HepG2 (cell line): ENCODE results near the gene SYNE2. TPM values are rescaled to one million over a fixed set of nuclear protein-coding genes. Genes with fewer than 3 reads are reported as not detected.

Experiments used
- ATAC-seq: fragments of 200-7000 bp; cut with Tn5 transposase; 3 replicates; pipeline ENCODE4 v1.9.1; 2020; ENCODE audit warnings: mild to moderate bottlenecking, moderate library complexity
- BruUV-seq: library from RNA; stranded (reverse); fragments of 400-500 nt; replicated peaks from 2 replicates; lab custom pipeline; 2021; lab: Mats Ljungman, UMichigan
- CTCF ChIA-PET: fragments of 300-600 bp; formaldehyde crosslinking; extraction: SDS; loops from one replicate; lab custom pipeline; 2021; ENCODE audit warnings: low total read pairs, inconsistent platforms, low intra/inter-chr PET ratio; lab: Yijun Ruan, JAX
- POLR2A ChIA-PET: fragments of 350-600 bp; sonication (Branson Sonifier 250); formaldehyde crosslinking; loops from one replicate; lab custom pipeline; 2020; ENCODE audit warnings: antibody characterized with exemption, inconsistent platforms; lab: Yijun Ruan, JAX
- DNase-seq: peaks from one replicate; pipeline ENCODE4 v3.0.0-alpha.2; 2015; ENCODE audit warnings: low spot score
- FAIRE-seq: peaks from 3 replicates; lab custom pipeline; 2011; peaks lifted over from hg19 to GRCh38; lab: Jason Lieb, UNC
- H2AFZ ChIP-seq: one replicate; pipeline ENCODE4 v1.6.1; 2011; ENCODE audit warnings: low read length, inconsistent platforms
- H3K27ac ChIP-seq: fragments of 300-600 bp; 3 replicates; pipeline ENCODE4 v1.8.0; 2011; ENCODE audit warnings: mixed run types, mild to moderate bottlenecking, mixed read lengths, low read length, inconsistent platforms; ENCODE audit not compliant: insufficient read depth; ENCODE audit errors: extremely low read length
- H3K27me3 ChIP-seq, 2 experiments: fragments of 200-600 bp in 1 of 2; 2 replicates in 1 of 2; 3 replicates in 1 of 2; pipeline versions ENCODE4 v1.6.0 to v1.8.0; 2011; ENCODE audit warnings: low read length in 2 of 2, mild to moderate bottlenecking in 2 of 2, moderate library complexity in 2 of 2, inconsistent platforms in 1 of 2; ENCODE audit not compliant: insufficient read depth in 2 of 2, control insufficient read depth in 1 of 2
- H3K36me3 ChIP-seq, 2 experiments: fragments of 200-600 bp in 1 of 2; replicated peaks in 1 of 2; 2 replicates in 1 of 2; 3 replicates in 1 of 2; pipeline versions ENCODE4 v1.5.1 to v1.8.0; 2011; ENCODE audit warnings: low read length in 2 of 2, inconsistent platforms in 1 of 2; ENCODE audit not compliant: insufficient read depth in 2 of 2, control insufficient read depth in 1 of 2
- H3K4me1 ChIP-seq: 2 replicates; pipeline ENCODE4 v1.5.1; 2012; ENCODE audit warnings: low read length, inconsistent platforms; ENCODE audit not compliant: insufficient read depth
- H3K4me2 ChIP-seq: 2 replicates; pipeline ENCODE4 v1.6.0; 2011; ENCODE audit warnings: low read depth, low read length, inconsistent platforms
- H3K4me3 ChIP-seq, 3 experiments: fragments of 200-600 bp in 1 of 3; sonication (generic), shearing (Covaris generic) in 1 of 3; replicated peaks in 1 of 3; 2 replicates each; pipeline ENCODE4 v1.5.1; 2011 to 2016; ENCODE audit warnings: low read length in 3 of 3, inconsistent platforms in 2 of 3, low read depth in 2 of 3, mild to moderate bottlenecking in 2 of 3, control low read depth in 1 of 3, mixed read lengths in 1 of 3; ENCODE audit not compliant: insufficient read depth in 1 of 3
- H3K79me2 ChIP-seq: one replicate; pipeline ENCODE4 v1.6.1; 2011; ENCODE audit warnings: low read length, inconsistent platforms; ENCODE audit not compliant: insufficient read depth
- H3K9ac ChIP-seq: 2 replicates; pipeline ENCODE4 v1.6.0; 2011; ENCODE audit warnings: mild to moderate bottlenecking, low read depth, low read length, inconsistent platforms; ENCODE audit not compliant: insufficient read depth
- H3K9me3 ChIP-seq: 2 replicates; pipeline ENCODE4 v1.5.1; 2012; ENCODE audit warnings: mild to moderate bottlenecking, low read length
- H4K20me1 ChIP-seq: 2 replicates; pipeline ENCODE4 v1.6.0; 2011; ENCODE audit warnings: inconsistent platforms, mild to moderate bottlenecking, low read length, moderate library complexity; ENCODE audit not compliant: insufficient read depth
- EED ChIP-seq: sonication (generic); formaldehyde crosslinking; IDR thresholded peaks from 2 replicates; pipeline ENCODE4 v1.5.0; 2020; ENCODE audit warnings: mild to moderate bottlenecking, missing genetic modification reagents
- EZH2 ChIP-seq: conservative IDR thresholded peaks from 2 replicates; pipeline ENCODE4 v1.6.1; 2012; ENCODE audit warnings: mild to moderate bottlenecking, low read depth, low read length, moderate library complexity
- FOSL2 ChIP-seq: sonication (generic); formaldehyde crosslinking; IDR thresholded peaks from 2 replicates; pipeline ENCODE4 v1.4.0; 2020; ENCODE audit warnings: missing genetic modification reagents
- MAFF ChIP-seq: IDR thresholded peaks from 2 replicates; pipeline ENCODE4 v1.6.1; 2011; ENCODE audit warnings: low read depth, low read length, improper control_type of control experiment
- MATR3 ChIP-seq: sonication (generic); formaldehyde crosslinking; IDR thresholded peaks from 2 replicates; pipeline ENCODE4 v1.4.0; 2020; ENCODE audit warnings: missing genetic modification reagents
- PAF1 ChIP-seq: IDR thresholded peaks from 2 replicates; pipeline ENCODE4 v1.6.1; 2016; ENCODE audit warnings: missing genetic modification reagents, missing compliant biosample characterization
- PLRG1 ChIP-seq: fragments of 450-650 bp; conservative IDR thresholded peaks from 2 replicates; pipeline ENCODE4 v1.6.1; 2016
- TFAP4 ChIP-seq: sonication (generic); IDR thresholded peaks from 2 replicates; pipeline ENCODE4 v1.6.1; 2016; ENCODE audit warnings: low read depth, borderline replicate concordance
- ZFP1 ChIP-seq: IDR thresholded peaks from 2 replicates; pipeline ENCODE4 v1.6.1; 2016
- ZNF350 ChIP-seq: sonication (generic); formaldehyde crosslinking; IDR thresholded peaks from 2 replicates; pipeline ENCODE4 v1.4.0; 2020; ENCODE audit warnings: mild to moderate bottlenecking, low read depth, missing genetic modification reagents, borderline replicate concordance
- ZNF558 ChIP-seq: sonication (generic); formaldehyde crosslinking; IDR thresholded peaks from 2 replicates; pipeline ENCODE4 v1.9.0; 2022; ENCODE audit warnings: mild to moderate bottlenecking, missing genetic modification reagents, borderline replicate concordance
- ZNF709 ChIP-seq: sonication (generic); formaldehyde crosslinking; IDR thresholded peaks from 2 replicates; pipeline ENCODE4 v1.5.0; 2020; ENCODE audit warnings: mild to moderate bottlenecking, missing genetic modification reagents
- in situ Hi-C: cut with HindIII; loops from 2 replicates; pipeline ENCODE4 v1.10.0; 2017; ENCODE audit warnings: low pct_unique_long_range_greater_than_20kb; ENCODE audit not compliant: extremely low pct_ligation_motif_present
- intact Hi-C: fragments of 100-400 bp; cut with micrococcal nuclease; formaldehyde crosslinking; loops from one replicate; pipeline ENCODE4 v1.10.0; 2022; ENCODE audit not compliant: unreplicated experiment
- polyA plus RNA-seq, 8 experiments: library from polyadenylated mRNA; depleted of rRNA in 3 of 8; stranded (reverse) in 7 of 8; unstranded in 1 of 8; fragments of >200 nt; fragmentation: Illumina TruSeq in 4 of 8; extraction: Trizol in 4 of 8; gene quantifications; 2 replicates each; pipeline versions ENCODE4 v1.2.1 to v1.2.3, GENCODE V29; 2011 to 2016; ENCODE audit warnings: low read depth in 4 of 8, missing spikeins in 1 of 8, mixed read lengths in 1 of 8; ENCODE audit not compliant: insufficient read depth in 1 of 8
- total RNA-seq, 5 experiments: library from RNA; depleted of rRNA; stranded (reverse); fragments of >200 nt; fragmentation: Illumina TruSeq; extraction: Trizol; gene quantifications; 2 replicates each; pipeline ENCODE4 v1.2.3, GENCODE V29; 2016; ENCODE audit warnings: low read depth in 1 of 5

Gene SYNE2
- total and polyA plus RNA-seq, 2 of the 13 experiments (the other 11 are each of a cell fraction or from before 2014, with no cell fraction given) = 6.2 to 13.3 TPM

DNA sequence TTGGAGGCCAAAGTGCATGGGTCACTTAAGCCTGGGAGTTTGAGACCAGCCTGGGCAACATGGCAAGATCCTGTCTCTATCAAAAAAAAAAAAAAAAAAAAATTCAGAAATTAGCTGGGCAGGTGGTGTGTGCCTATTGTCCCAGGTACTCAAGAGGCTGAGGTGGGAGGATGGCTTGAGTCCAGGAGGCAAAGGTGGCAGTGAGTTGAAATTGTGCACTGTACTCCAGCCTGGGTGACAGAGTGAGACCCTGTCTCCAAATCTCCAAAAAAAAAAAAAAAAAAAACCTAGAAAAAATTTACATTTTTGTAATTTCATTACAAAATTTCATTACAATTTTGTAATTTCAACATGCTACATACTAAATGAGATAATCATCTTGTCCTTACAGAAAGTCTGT lies 42.7 kb downstream of the SYNE2 start:
- Histone ChIP-seq H3K4me2 (no peak overlapping the region), H3K27me3 (no peaks in the 10 kb centered on the region), H3K4me3 (no peak overlapping the region), H3K79me2 (no peaks in the 10 kb centered on the region), H3K9me3 (no peaks in the 10 kb centered on the region), H3K9ac (no peak overlapping the region), H2AFZ (no peak overlapping the region), H3K27ac (no peak overlapping the region), H4K20me1 (no peaks in the 10 kb centered on the region), H3K4me1 (peaks cover 31% of the 10 kb centered on the region), H3K36me3 (no peaks in the 10 kb centered on the region)
- TF ChIP-seq ZNF558 (CRISPR knock-in tag) (no peak), MATR3 (CRISPR knock-in tag) (no peak), ZNF709 (CRISPR knock-in tag) (no peak), MAFF (no peak), EED (CRISPR knock-in tag) (no peak), PLRG1 (no peak), TFAP4 (no peak), FOSL2 (CRISPR knock-in tag) (no peak), PAF1 (CRISPR knock-in tag) (no peak), ZFP1 (CRISPR knock-in tag) (no peak), EZH2 (no peak), ZNF350 (CRISPR knock-in tag) (no peak)
- ChIA-PET CTCF (no interaction called here), POLR2A (no interaction called here)
- FAIRE-seq = no peak
- BruUV-seq = no TSS peak
- ATAC-seq = no peak
- in situ Hi-C loops (no loop called here), intact Hi-C loops (loop anchor here (5.0 kb wide), 1 partner anchor 43 kb away; the partner anchor contains the start of gene SYNE2)
- no peak for DNase-seq
